ENCODE results near the gene GSK3A. TPM values are rescaled to one million over a fixed set of nuclear protein-coding genes. Genes with fewer than 3 reads are reported as not detected.
A peak's percentile ranks its signal among the peaks of the same experiment; 100 is the strongest.
"Not testable (repeated sequence)": the region's sequence is repeated elsewhere in the genome, so short reads cannot be mapped to it uniquely, and the experiment has no call there.

The GSK3A gene
- total and polyA plus RNA-seq, 9 of the 15 experiments (the other 6 are each of a cell fraction or from before 2014, with no cell fraction given): 0.62 to 90.7 (median 33.3) TPM

GRCh38 chr19:42257842-42258241 is 15.4 kb upstream of the GSK3A start:
- Histone ChIP-seq H3K79me2 (ENCODE audit: control insufficient read depth, insufficient read depth, low read length) (peaks cover 20% of the 10 kb centered on the region), H2AFZ (ENCODE audit: low read depth, low read length) (peak overlapping the region; percentile 14; the same call in 1 of the 2 replicates), H3K4me1 (replicated peaks in 1 of 2; ENCODE audit: control insufficient read depth in 2 of 2, insufficient read depth in 2 of 2, low read length in 2 of 2) (peaks cover under 1 to 36% of the 10 kb centered on the region in 2 experiments; a peak in 3 of 5 replicates)
- H3K27me3 ChIP-seq (ENCODE audit: control insufficient read depth in 2 of 2, insufficient read depth in 2 of 2, low read length in 2 of 2); ATAC-seq; H3K36me3 ChIP-seq (ENCODE audit: control insufficient read depth, insufficient read depth, low read length); CTCF ChIA-PET (ENCODE audit: low intra/inter-chr PET ratio); DNase-seq (ENCODE audit: extremely low read depth in 1 of 4, low spot score in 3 of 4); in situ Hi-C loops (cut with MboI); H3K9me1 ChIP-seq (ENCODE audit: control insufficient read depth, insufficient read depth, low read length); H3K9me3 ChIP-seq (replicated peaks; ENCODE audit: control insufficient read depth, insufficient read depth, low read depth, low read length); intact Hi-C loops (cut with micrococcal nuclease); H4K20me1 ChIP-seq (replicated peaks; ENCODE audit: control insufficient read depth, insufficient read depth, low read length); BruUV-seq (replicated peaks); H3K4me3 ChIP-seq; H3K27ac ChIP-seq (ENCODE audit: extremely low read depth, low read depth, low read length); H3K4me2 ChIP-seq (ENCODE audit: insufficient read depth, low read length); FAIRE-seq; H3K9ac ChIP-seq (ENCODE audit: insufficient read depth in 1 of 2, low read depth in 2 of 2, low read length in 2 of 2): not testable (repeated sequence)
- peak; percentile 67 for TF ChIP-seq ZNF121 (CRISPR knock-in tag; conservative IDR thresholded peaks at IDR 0.05)
- 84% methylated on average over 3 of the region's 3 CpGs for WGBS (ENCODE audit: insufficient coverage, low coverage, missing lambda C conversion rate)
- POLR2A ChIA-PET: interaction anchor here (0.7 to 1.5 kb wide), 6 partner anchors 8 to 1369 kb away, joined by 3 to 5 read pairs (median 4); partner anchors contain the start of gene CIC

GRCh38 chr19:42255766-42256745 is 13.7 kb upstream of the GSK3A start:
- peak overlapping the region; percentile 44; the same call in 1 of the 3 replicates for H3K27ac ChIP-seq (ENCODE audit: extremely low read depth, low read depth, low read length)
- peaks cover 18 to 50% of the 10 kb centered on the region in 2 experiments for H3K4me1 ChIP-seq (replicated peaks in 1 of 2; ENCODE audit: control insufficient read depth in 2 of 2, insufficient read depth in 2 of 2, low read length in 2 of 2)
- H3K79me2 ChIP-seq (ENCODE audit: control insufficient read depth, insufficient read depth, low read length): peaks cover 37% of the 10 kb centered on the region
- peak overlapping the region; percentile 98 for H3K4me3 ChIP-seq
- H3K27me3 ChIP-seq (ENCODE audit: control insufficient read depth in 2 of 2, insufficient read depth in 2 of 2, low read length in 2 of 2): no peaks in the 10 kb centered on the region
- peak overlapping the region; percentile 53 to 91; a peak in 3 of 4 replicates for H3K9ac ChIP-seq (ENCODE audit: insufficient read depth in 1 of 2, low read depth in 2 of 2, low read length in 2 of 2)
- H3K36me3 ChIP-seq (ENCODE audit: control insufficient read depth, insufficient read depth, low read length): peaks cover 14% of the 10 kb centered on the region; the same call in 2 of the 3 replicates
- peak overlapping the region; percentile 81 for H2AFZ ChIP-seq (ENCODE audit: low read depth, low read length)
- in situ Hi-C loops (cut with MboI) (no loop called here), intact Hi-C loops (cut with micrococcal nuclease) (loop anchor here (2.0 kb wide), 1 partner anchor 13 kb away; the partner anchor contains the start of gene CIC)
- CTCF ChIA-PET (ENCODE audit: low intra/inter-chr PET ratio): no interaction called here
- H3K9me1 ChIP-seq (ENCODE audit: control insufficient read depth, insufficient read depth, low read length): peaks cover 7% of the 10 kb centered on the region
- POLR2A ChIA-PET: interaction anchor here (0.6 to 1.3 kb wide), 4 partner anchors 9 to 19 kb away, joined by 3 to 6 read pairs (median 4); no protein-coding TSS in a partner anchor
- FAIRE-seq: peak; percentile 86
- 13% methylated on average over 28 of the region's 38 CpGs for WGBS (ENCODE audit: insufficient coverage, low coverage, missing lambda C conversion rate)
- peaks cover 10% of the 10 kb centered on the region; the same call in 1 of the 2 replicates for H4K20me1 ChIP-seq (replicated peaks; ENCODE audit: control insufficient read depth, insufficient read depth, low read length)
- no TSS peak for BruUV-seq (replicated peaks)
- no peak for ATAC-seq
- H3K9me3 ChIP-seq (replicated peaks; ENCODE audit: control insufficient read depth, insufficient read depth, low read depth, low read length): no peaks in the 10 kb centered on the region
- DNase-seq (ENCODE audit: extremely low read depth in 1 of 4, low spot score in 3 of 4): peak in 1 of 4 experiments; percentile 54
- peak overlapping the region; percentile 83 for H3K4me2 ChIP-seq (ENCODE audit: insufficient read depth, low read length)
- TF ChIP-seq SRSF1 (IDR thresholded peaks at IDR 0.05; ENCODE audit: low read depth, low read length): no peak
- no peak for TF ChIP-seq IRF9 (tag; IDR thresholded peaks at IDR 0.05)
- TF ChIP-seq ZBTB33 (CRISPR knock-in tag; IDR thresholded peaks at IDR 0.05): no peak
- no peak for TF ChIP-seq RB1 (IDR thresholded peaks at IDR 0.05; ENCODE audit: low read depth)
- TF ChIP-seq ZNF174 (CRISPR knock-in tag; IDR thresholded peaks at IDR 0.05): no peak
- TF ChIP-seq ZNF668 (CRISPR knock-in tag; IDR thresholded peaks at IDR 0.05): no peak
- peak; percentile 75 for TF ChIP-seq CTBP1 (IDR thresholded peaks at IDR 0.05; ENCODE audit: borderline replicate concordance)
- peak; percentile 42; the same call in 1 of the 2 replicates for TF ChIP-seq TFAP4 (CRISPR knock-in tag; IDR thresholded peaks at IDR 0.05; ENCODE audit: borderline replicate concordance)
